AG09309 (cell line): ENCODE measurements around the gene CDH13.

Experiments used
- DNase-seq: peaks from one replicate; pipeline ENCODE4 v3.0.0-alpha.2; 2010; ENCODE audit warnings: low read depth
- H3K4me3 ChIP-seq: 2 replicates; pipeline ENCODE4 v1.5.1; 2011; ENCODE audit warnings: mild to moderate bottlenecking, low read depth, low read length, moderate library complexity; ENCODE audit not compliant: control insufficient read depth
- TF ChIP-seq, protein P1 (sequence below): IDR thresholded peaks from 2 replicates; pipeline ENCODE4 v1.5.1; 2011; ENCODE audit warnings: mild to moderate bottlenecking, low read depth, low read length, inconsistent platforms; ENCODE audit not compliant: insufficient read depth, control insufficient read depth; ENCODE audit errors: missing control alignments

The CDH13 gene

DNA sequence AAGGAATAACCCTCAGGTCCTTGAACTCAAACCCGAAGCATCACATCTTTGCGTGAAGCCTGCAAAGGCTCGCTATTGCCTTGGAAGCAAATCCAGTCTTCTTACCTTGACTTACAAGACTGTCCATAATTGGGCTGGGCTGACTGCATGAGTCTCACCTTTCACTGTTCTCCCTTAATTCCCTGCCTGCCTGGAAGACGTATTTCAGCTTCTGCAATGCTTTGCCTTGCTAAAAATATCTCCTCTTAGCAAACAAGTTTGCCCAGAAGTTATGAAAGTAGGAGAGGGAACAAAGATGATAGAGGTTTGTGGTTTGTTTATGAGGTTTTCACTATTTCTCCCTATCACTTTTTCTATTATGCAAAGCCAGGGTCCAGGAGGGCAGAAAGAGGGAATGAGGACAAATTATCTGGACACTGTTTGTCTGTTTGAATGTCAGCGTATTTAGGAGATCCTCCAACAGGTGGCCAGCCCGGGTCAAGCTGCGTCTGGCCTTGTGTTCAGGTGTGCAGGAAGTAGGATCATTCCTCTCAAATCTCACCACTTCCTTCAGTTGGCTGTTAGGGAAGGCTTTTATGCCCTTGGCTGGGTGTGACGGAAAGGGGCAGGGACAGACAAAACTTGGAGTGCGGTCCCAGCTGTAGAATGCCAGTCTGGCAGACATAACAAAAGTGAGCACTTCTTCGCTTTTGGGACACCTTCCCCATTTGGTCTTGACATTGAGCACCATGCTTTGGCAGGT is 488.9 kb downstream of the CDH13 start:
- DNase-seq = peak; percentile 34
- H3K4me3 ChIP-seq = no peak overlapping the region
- TF ChIP-seq, protein P1, sequence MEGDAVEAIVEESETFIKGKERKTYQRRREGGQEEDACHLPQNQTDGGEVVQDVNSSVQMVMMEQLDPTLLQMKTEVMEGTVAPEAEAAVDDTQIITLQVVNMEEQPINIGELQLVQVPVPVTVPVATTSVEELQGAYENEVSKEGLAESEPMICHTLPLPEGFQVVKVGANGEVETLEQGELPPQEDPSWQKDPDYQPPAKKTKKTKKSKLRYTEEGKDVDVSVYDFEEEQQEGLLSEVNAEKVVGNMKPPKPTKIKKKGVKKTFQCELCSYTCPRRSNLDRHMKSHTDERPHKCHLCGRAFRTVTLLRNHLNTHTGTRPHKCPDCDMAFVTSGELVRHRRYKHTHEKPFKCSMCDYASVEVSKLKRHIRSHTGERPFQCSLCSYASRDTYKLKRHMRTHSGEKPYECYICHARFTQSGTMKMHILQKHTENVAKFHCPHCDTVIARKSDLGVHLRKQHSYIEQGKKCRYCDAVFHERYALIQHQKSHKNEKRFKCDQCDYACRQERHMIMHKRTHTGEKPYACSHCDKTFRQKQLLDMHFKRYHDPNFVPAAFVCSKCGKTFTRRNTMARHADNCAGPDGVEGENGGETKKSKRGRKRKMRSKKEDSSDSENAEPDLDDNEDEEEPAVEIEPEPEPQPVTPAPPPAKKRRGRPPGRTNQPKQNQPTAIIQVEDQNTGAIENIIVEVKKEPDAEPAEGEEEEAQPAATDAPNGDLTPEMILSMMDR = no peak

DNA sequence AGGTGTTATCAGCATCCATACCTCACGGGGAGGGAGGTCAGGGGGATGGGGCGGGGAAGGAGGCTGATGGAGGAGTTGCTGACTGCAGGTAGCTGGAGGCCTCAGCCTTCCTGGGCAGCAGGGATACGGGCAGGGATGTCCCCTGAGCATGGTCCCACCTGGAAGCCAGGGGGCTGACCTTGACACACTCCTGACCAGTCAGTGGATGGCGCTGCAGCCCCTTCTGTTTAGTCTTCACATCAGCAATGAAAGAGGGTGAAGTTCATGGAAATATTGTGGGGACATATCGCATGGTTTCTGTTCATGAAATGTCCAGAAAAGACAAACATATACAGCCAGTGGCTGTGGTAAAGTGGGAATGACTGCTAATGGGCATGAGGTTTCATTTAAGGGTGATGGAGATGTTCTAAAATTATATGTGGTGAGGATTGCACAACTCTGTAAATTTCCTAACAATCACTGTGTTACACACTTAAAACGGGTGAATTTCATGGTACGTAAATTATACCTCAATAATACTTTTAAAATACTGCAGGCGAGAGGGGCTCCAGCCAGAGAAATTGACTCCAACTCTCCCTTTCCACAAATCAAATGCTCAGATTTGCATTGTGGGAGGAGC is 489.6 kb downstream of the CDH13 start:
- DNase-seq = no peak
- TF ChIP-seq, protein P1 = no peak
- H3K4me3 ChIP-seq = no peak overlapping the region

DNA sequence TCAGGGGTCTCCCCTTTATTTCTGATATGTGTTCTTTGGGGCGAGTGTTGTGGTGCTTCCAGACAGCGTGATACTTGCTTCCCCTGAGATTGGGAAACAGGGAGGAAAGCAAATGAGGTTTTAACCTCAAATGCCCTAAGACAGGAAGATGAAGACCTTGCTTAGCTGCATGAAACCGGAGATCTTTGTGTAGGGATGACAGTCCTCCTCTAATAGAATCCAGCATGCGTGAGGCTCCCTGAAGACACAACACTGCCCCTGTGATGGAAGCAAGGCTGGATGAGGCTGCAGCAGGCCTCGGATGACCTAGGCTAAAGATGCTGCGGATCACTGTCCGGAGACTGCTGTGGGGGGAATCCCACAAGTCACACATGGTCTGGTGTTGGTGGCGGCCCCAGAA is 491.0 kb downstream of the CDH13 start:
- no peak overlapping the region for H3K4me3 ChIP-seq
- no peak for DNase-seq
- TF ChIP-seq, protein P1 = no peak

DNA sequence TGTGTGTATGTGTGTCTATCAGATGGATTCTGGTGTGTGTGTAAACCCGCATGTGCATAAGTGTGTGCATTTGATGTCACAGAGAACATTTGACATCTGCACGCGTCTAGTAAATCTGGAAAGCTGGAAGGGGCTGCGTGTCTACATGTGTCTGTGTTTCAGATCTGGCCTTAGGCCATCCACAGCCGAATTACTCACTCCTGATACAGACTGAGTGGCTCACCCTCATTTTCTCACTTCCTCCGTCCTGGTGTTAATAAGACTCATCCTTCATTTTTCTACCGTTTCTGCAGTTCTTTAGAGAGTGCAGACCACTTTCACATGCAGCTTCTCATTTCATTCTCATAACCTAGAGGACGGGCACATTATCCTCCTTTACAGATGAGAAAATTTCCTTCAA is 491.6 kb downstream of the CDH13 start:
- TF ChIP-seq, protein P1 = no peak
- no peak overlapping the region for H3K4me3 ChIP-seq
- no peak for DNase-seq

DNA sequence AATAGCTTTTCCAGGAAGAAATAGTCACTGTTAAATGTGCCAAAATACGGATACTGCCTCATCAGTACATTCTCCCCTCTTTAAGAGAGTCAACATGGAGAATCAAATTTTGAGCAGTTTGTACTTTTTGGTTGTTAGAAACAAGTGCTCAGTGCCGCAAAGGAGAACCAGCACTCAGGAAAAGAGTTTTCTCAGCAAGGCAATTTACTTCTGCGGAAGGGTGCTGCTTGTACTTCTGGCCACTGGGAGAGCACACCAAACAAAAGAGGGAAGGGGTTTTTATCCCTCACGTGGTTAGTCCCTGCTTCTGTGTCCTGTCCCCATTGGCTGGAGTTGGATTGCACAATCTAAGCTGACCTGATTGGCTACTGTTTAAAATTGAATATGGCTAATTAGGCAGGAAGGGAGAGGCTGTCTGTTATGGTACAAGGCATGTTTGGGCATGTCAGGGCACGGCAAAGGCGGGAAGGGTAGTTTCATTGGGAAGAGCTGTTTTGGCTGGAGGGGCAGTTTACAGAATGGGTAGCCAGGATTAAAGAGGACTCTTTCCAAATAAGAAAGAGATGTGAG is 499.3 kb downstream of the CDH13 start:
- TF ChIP-seq, protein P1 = no peak
- no peak overlapping the region for H3K4me3 ChIP-seq
- no peak for DNase-seq

DNA sequence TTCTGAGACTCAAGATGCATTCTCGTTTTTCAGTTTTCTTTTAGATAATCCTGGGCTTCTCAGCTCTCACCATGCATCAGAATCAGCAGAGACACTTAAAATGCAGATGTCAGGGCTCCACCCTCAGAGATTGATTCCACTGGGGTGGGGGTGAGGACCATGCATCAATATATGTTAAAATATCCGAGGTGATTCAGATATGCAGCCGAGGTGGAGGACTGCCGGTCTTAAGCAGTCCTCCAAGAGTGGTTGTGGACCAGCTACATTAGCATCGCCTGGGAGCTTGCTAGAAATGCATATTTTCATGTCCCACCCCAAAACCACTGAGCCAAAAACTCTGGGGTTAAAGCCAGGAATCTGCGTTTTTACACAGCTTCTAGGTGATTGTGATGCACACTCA is 501.3 kb downstream of the CDH13 start:
- no peak for DNase-seq
- no peak overlapping the region for H3K4me3 ChIP-seq
- TF ChIP-seq, protein P1 = no peak
